CD4-positive, alpha-beta T cell treated with Interleukin-17A for 4 hours (primary cell): ENCODE measurements around the gene PRKAG2.
"Not testable (repeated sequence)": the region's sequence is repeated elsewhere in the genome, so short reads cannot be mapped to it uniquely, and the experiment has no call there.

ENCODE experiments used
- DNase-seq: peaks from one replicate; pipeline ENCODE4 v3.0.0-alpha.2; 2020; ENCODE audit warnings: mixed read lengths

PRKAG2 gene

GRCh38 chr7:151597541-151598444 is 279.1 kb downstream of the PRKAG2 start:
- no peak for DNase-seq

- DNase-seq = no peak
These were observed 281.1 kb downstream of the PRKAG2 start for GRCh38 chr7:151595702-151596350.

GRCh38 chr7:151592868-151593486 is 283.9 kb downstream of the PRKAG2 start:
- no peak for DNase-seq

- DNase-seq = no peak
These were observed 284.6 kb downstream of the PRKAG2 start for GRCh38 chr7:151592330-151592729.

- no peak for DNase-seq
These were observed 285.0 kb downstream of the PRKAG2 start for GRCh38 chr7:151591866-151592265.

GRCh38 chr7:151590850-151591771 is 285.8 kb downstream of the PRKAG2 start:
- no peak for DNase-seq

GRCh38 chr7:151590071-151590849 is 286.7 kb downstream of the PRKAG2 start:
- DNase-seq = no peak

GRCh38 chr7:151588982-151589381 is 287.9 kb downstream of the PRKAG2 start:
- DNase-seq = no peak

GRCh38 chr7:151586531-151587260 is 290.2 kb downstream of the PRKAG2 start:
- DNase-seq = no peak

- DNase-seq = no peak
These were observed 291.0 kb downstream of the PRKAG2 start for GRCh38 chr7:151585744-151586393.

GRCh38 chr7:151581741-151582140 is 295.2 kb downstream of the PRKAG2 start:
- DNase-seq = no peak

- no peak for DNase-seq
These were observed 297.3 kb downstream of the PRKAG2 start for GRCh38 chr7:151579644-151580043.

- no peak for DNase-seq
These were observed 301.5 kb downstream of the PRKAG2 start for GRCh38 chr7:151575410-151575809.

GRCh38 chr7:151573046-151573445 is 303.9 kb downstream of the PRKAG2 start:
- DNase-seq = not testable (repeated sequence)

- DNase-seq = no peak
These were observed 304.8 kb downstream of the PRKAG2 start for GRCh38 chr7:151572136-151572535.

- DNase-seq = no peak
These were observed 305.4 kb downstream of the PRKAG2 start for GRCh38 chr7:151571471-151571870.

- DNase-seq = no peak
These were observed 306.5 kb downstream of the PRKAG2 start for GRCh38 chr7:151570366-151570915.

- DNase-seq = no peak
These were observed 307.7 kb downstream of the PRKAG2 start for GRCh38 chr7:151568956-151569940.

GRCh38 chr7:151566897-151567320 is 310.0 kb downstream of the PRKAG2 start:
- DNase-seq = no peak
